ENCODE results near the gene ZNF296.

GRCh38 chr19:45118106-45118505 is 41.8 kb upstream of the ZNF296 start:
- TF ChIP-seq EZH2 (IDR thresholded peaks at IDR 0.05; ENCODE audit: low read depth): no peak
- TF ChIP-seq CTCF (conservative IDR thresholded peaks at IDR 0.05): no peak

Measured in PC-9 (cell line).